B cell (primary cell): ENCODE data around the gene SCN10A. TPM values are rescaled to one million over a fixed set of nuclear protein-coding genes. Genes with fewer than 3 reads are reported as not detected.

Experiments used
- ATAC-seq: fragments of 200-7000 bp; cut with Tn5 transposase; one replicate; pipeline ENCODE4 v1.10.0; 2021; ENCODE audit warnings: low read depth, mild to moderate bottlenecking, moderate number of reproducible peaks, moderate library complexity
- CTCF ChIA-PET: fragments of 350-600 bp; sonication (Branson Sonifier 250); formaldehyde crosslinking; loops from one replicate; lab custom pipeline; 2021; ENCODE audit warnings: antibody characterized with exemption, inconsistent platforms; lab: Charles Lee
- POLR2A ChIA-PET: fragments of 350-600 bp; sonication (Branson Sonifier 250); formaldehyde crosslinking; loops from one replicate; lab custom pipeline; 2021; ENCODE audit warnings: antibody characterized with exemption; lab: Charles Lee
- DNase-seq: peaks from one replicate; pipeline ENCODE4 v3.0.0; 2013
- H2AFZ ChIP-seq: 2 replicates; pipeline ENCODE4 v1.6.1; 2012; ENCODE audit warnings: mild to moderate bottlenecking, low read depth, low read length; ENCODE audit not compliant: insufficient read depth, poor library complexity, severe bottlenecking
- H3K27ac ChIP-seq, 2 donors: 1 replicate in 1 of 2; 2 replicates in 1 of 2; pipeline ENCODE4 v1.5.1; 2012 to 2013; ENCODE audit warnings: low read length in 2 of 2, mild to moderate bottlenecking in 2 of 2, moderate library complexity in 1 of 2
- H3K27me3 ChIP-seq, 4 experiments: fragments of 200-600 bp in 1 of 4; sonication (generic) in 1 of 4; replicated peaks in 1 of 4; 1 replicate in 2 of 4; 2 replicates in 2 of 4; pipeline versions ENCODE4 v1.6.1 to v1.7.0; 2013 to 2016; ENCODE audit warnings: low read length in 3 of 4, mild to moderate bottlenecking in 2 of 4, mixed read lengths in 1 of 4, moderate library complexity in 1 of 4; ENCODE audit not compliant: insufficient read depth in 4 of 4, control insufficient read depth in 3 of 4; ENCODE audit errors: control extremely low read depth in 1 of 4
- H3K36me3 ChIP-seq, 2 experiments: replicated peaks in 1 of 2; 1 replicate in 1 of 2; 2 replicates in 1 of 2; pipeline versions ENCODE4 v1.6.1 to v1.7.1; 2013; ENCODE audit warnings: low read length in 1 of 2; ENCODE audit not compliant: insufficient read depth in 2 of 2, control insufficient read depth in 1 of 2; ENCODE audit errors: control extremely low read depth in 1 of 2, extremely low read depth in 1 of 2
- H3K4me1 ChIP-seq, 2 donors: fragments of 200-600 bp in 1 of 2; sonication (generic) in 1 of 2; 1 replicate in 1 of 2; 2 replicates in 1 of 2; pipeline versions ENCODE4 v1.5.1 to v1.6.1; 2013 to 2017; ENCODE audit warnings: low read length in 2 of 2; ENCODE audit not compliant: control insufficient read depth in 2 of 2, insufficient read depth in 2 of 2
- H3K4me2 ChIP-seq: replicated peaks from 2 replicates; pipeline ENCODE3; 2012; ENCODE audit warnings: mild to moderate bottlenecking, low read depth, low read length; ENCODE audit not compliant: poor library complexity, severe bottlenecking
- H3K4me3 ChIP-seq, 5 experiments: fragments of 200-600 bp in 1 of 5; sonication (generic) in 1 of 5; 1 replicate in 3 of 5; 2 replicates in 2 of 5; pipeline versions ENCODE4 v1.5.1 to v1.7.0; 2011 to 2016; ENCODE audit warnings: low read length in 4 of 5, mild to moderate bottlenecking in 4 of 5, low read depth in 2 of 5, control low read depth in 1 of 5, moderate library complexity in 1 of 5; ENCODE audit not compliant: insufficient read depth in 1 of 5; ENCODE audit errors: control extremely low read depth in 1 of 5, extremely low read depth in 1 of 5
- H3K79me2 ChIP-seq: fragments of 200-600 bp; sonication (generic); one replicate; pipeline ENCODE4 v1.6.0; 2016; ENCODE audit warnings: low read length; ENCODE audit not compliant: control insufficient read depth, insufficient read depth
- H3K9ac ChIP-seq: fragments of 200-600 bp; sonication (generic); 2 replicates; pipeline ENCODE4 v1.6.1; 2017; ENCODE audit warnings: mild to moderate bottlenecking, low read length, moderate library complexity
- H3K9me3 ChIP-seq, 3 donors: one replicate each; pipeline versions ENCODE4 v1.6.1 to v1.7.1; 2013; ENCODE audit warnings: low read length in 2 of 3; ENCODE audit not compliant: control insufficient read depth in 2 of 3, insufficient read depth in 1 of 3; ENCODE audit errors: control extremely low read depth in 1 of 3
- H4K20me1 ChIP-seq: 2 replicates; pipeline ENCODE4 v1.6.0; 2012; ENCODE audit warnings: mild to moderate bottlenecking, low read length; ENCODE audit not compliant: insufficient read depth, control insufficient read depth, poor library complexity, severe bottlenecking
- H3K27ac Mint-ChIP-seq: one replicate; pipeline ENCODE4 v1.8.0; 2021; ENCODE audit warnings: mixed read lengths
- H3K27me3 Mint-ChIP-seq: one replicate; pipeline ENCODE4 v1.8.0; 2021; ENCODE audit warnings: mixed read lengths
- H3K4me1 Mint-ChIP-seq: one replicate; pipeline ENCODE4 v1.8.0; 2021; ENCODE audit warnings: mixed read lengths
- H3K4me3 Mint-ChIP-seq: one replicate; pipeline ENCODE4 v1.8.0; 2021; ENCODE audit warnings: mixed read lengths
- H3K9me3 Mint-ChIP-seq: one replicate; pipeline ENCODE4 v1.8.0; 2022; ENCODE audit warnings: mixed read lengths; ENCODE audit not compliant: insufficient read depth
- CTCF ChIP-seq: fragments of 200-600 bp; IDR thresholded peaks from one replicate; pipeline ENCODE4 v1.8.0; 2022; ENCODE audit warnings: antibody characterized with exemption, mild to moderate bottlenecking
- EZH2 ChIP-seq: IDR thresholded peaks from 2 replicates; pipeline ENCODE4 v1.6.1; 2012; ENCODE audit warnings: borderline replicate concordance, low read depth, mild to moderate bottlenecking, moderate library complexity, low read length; ENCODE audit not compliant: insufficient read depth, poor library complexity, severe bottlenecking
- WGBS: methylation state at CpG from one replicate; pipeline ENCODE4 v1.1.5; 2013; ENCODE audit warnings: missing lambda C conversion rate; ENCODE audit not compliant: insufficient coverage; 5-methylcytosine and 5-hydroxymethylcytosine counted together
- intact Hi-C: fragments of 100-400 bp; cut with micrococcal nuclease; formaldehyde crosslinking; loops from one replicate; pipeline ENCODE4 v1.10.0; 2022
- polyA plus RNA-seq: library from polyadenylated mRNA; depleted of rRNA; stranded (reverse); fragments of >200 nt; gene quantifications from 2 replicates; pipeline ENCODE4 v1.2.3, GENCODE V29; 2012
- total RNA-seq, 2 donors: library from RNA; stranded (reverse); fragments of 120-200 nt in 1 of 2; gene quantifications; 1 replicate in 1 of 2; 2 replicates in 1 of 2; pipeline versions ENCODE4 v1.2.3 to v1.2.4, GENCODE V29; 2013 to 2022

Gene SCN10A
- total and polyA plus RNA-seq, 2 donors (not counting 1 experiment from before 2014, with no cell fraction given), result not detected

GRCh38 chr3:38834717-38835116, 18.7 kb upstream of the SCN10A start:
- DNase-seq (no peak), ATAC-seq (no peak)
- no peak overlapping the region for H2AFZ ChIP-seq
- no peaks in the 10 kb centered on the region for H3K36me3 ChIP-seq
- no peaks in the 10 kb centered on the region for H4K20me1 ChIP-seq
- peaks cover 9% of the 10 kb centered on the region for H3K27me3 Mint-ChIP-seq
- no peaks in the 10 kb centered on the region for H3K9me3 Mint-ChIP-seq
- intact Hi-C loops, result no loop called here
- no peak overlapping the region for H3K27ac Mint-ChIP-seq
- H3K79me2 ChIP-seq, result no peaks in the 10 kb centered on the region
- no peaks in the 10 kb centered on the region for H3K4me1 Mint-ChIP-seq
- no peak overlapping the region for H3K4me3 Mint-ChIP-seq
- no peaks in the 10 kb centered on the region for H3K27me3 ChIP-seq
- H3K9me3 ChIP-seq, result no peaks in the 10 kb centered on the region
- ChIA-PET CTCF (no interaction called here), POLR2A (no interaction called here)
- no peak overlapping the region for H3K4me3 ChIP-seq
- no peaks in the 10 kb centered on the region for H3K4me1 ChIP-seq
- TF ChIP-seq CTCF (no peak), EZH2 (no peak)
- no peak overlapping the region for H3K9ac ChIP-seq
- no peak overlapping the region for H3K27ac ChIP-seq
- H3K4me2 ChIP-seq, result no peak overlapping the region

DNA sequence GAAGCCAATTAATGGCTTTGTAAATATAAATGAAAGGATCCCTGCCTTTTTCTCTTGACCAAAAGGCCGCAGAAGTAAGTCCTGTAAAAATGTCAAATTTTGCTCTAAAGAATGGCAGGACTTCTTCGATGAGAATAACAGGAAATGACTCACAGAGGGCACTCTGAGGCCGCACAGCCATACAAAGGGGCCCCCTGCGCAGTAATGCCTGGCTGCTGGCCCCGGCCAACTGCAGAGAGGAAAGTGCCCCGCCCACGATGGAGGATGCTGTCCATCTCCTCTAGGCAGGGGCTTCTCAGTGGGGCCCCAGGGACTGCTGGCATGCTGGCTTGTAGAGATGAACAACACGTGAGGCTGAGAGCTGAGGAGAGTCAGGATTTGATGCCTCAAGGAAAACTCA, 18.1 kb upstream of the SCN10A start:
- TF ChIP-seq CTCF, result no peak
- TF ChIP-seq EZH2, result no peak
- Histone ChIP-seq H3K4me1 (no peaks in the 10 kb centered on the region), H3K79me2 (no peaks in the 10 kb centered on the region), H3K27ac (no peak overlapping the region), H2AFZ (no peak overlapping the region), H3K9me3 (no peaks in the 10 kb centered on the region), H3K9ac (no peak overlapping the region), H3K27me3 (peaks cover 0 to 3% (median 0%) of the 10 kb centered on the region in 4 experiments), H4K20me1 (no peaks in the 10 kb centered on the region), H3K4me2 (no peak overlapping the region), H3K4me3 (no peak overlapping the region), H3K36me3 (no peaks in the 10 kb centered on the region)
- intact Hi-C loops, result no loop called here
- 6% methylated on average over 7 of the region's 8 CpGs for WGBS
- no peak for DNase-seq
- ATAC-seq, result no peak
- Mint-ChIP-seq H3K27me3 (peaks cover 9% of the 10 kb centered on the region), H3K9me3 (no peaks in the 10 kb centered on the region), H3K4me1 (no peaks in the 10 kb centered on the region), H3K4me3 (no peak overlapping the region), H3K27ac (no peak overlapping the region)
- ChIA-PET CTCF (no interaction called here), POLR2A (no interaction called here)
